ENCODE results near the gene ZNF800. TPM values are rescaled to one million over a fixed set of nuclear protein-coding genes. Genes with fewer than 3 reads are reported as not detected.

The ZNF800 gene
- polyA plus RNA-seq, 1 donor: 25.3 TPM

DNA sequence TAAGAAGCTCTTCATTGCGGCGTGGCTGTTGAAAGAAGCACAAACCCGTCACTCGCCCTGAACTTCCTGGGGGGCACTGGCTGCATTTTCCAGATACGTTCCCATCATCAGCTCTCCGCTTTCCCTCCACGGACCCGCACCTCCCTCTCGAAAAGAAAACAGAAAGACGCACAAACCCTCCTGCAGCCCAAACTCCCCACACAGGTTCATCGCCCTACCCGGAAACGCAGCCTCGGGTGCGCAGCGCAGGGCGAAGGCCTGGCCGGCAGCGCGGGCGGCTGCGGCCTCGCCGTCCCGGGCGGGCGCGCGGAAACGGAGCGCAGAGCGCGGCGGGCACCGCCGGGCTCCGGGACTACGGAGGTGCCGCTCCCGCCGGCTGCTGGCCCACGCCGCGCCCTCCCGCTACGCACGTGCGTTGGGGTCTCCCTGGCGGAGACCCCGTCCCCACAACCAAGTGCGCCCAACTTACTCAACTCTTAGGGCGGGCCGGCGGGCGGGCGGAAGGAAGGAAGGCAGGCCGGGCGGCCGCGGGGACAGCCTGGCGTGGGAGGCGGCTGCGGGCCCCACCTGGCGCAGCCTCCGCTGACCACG lies 822 bp downstream of the ZNF800 start:
- peak; percentile 11 for DNase-seq

- peak; percentile 3 for DNase-seq
Observed at GRCh38 chr7:127390817-127391590, 1.5 kb downstream of the ZNF800 start.

GRCh38 chr7:127390186-127390816 lies 2.2 kb downstream of the ZNF800 start:
- DNase-seq: no peak

DNA sequence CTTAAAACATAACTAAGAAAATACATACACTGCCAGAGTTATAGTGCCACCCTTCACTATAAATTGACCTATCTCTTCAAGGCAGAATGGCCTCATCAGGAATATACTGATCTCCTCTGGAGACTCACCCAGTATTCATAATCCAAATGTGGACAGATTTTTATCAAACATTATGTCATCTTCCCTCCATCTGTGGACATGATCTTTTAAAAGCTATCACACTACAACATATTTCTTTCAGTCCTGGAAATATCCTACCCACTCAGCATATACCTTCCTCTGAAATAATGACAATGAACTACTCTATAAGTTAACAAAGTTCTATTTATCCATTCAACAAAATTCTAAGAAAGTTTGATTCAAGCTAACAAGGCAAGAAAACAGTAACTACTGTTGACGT lies 3.2 kb downstream of the ZNF800 start:
- DNase-seq: no peak

GRCh38 chr7:127387974-127388373 lies 4.5 kb downstream of the ZNF800 start:
- DNase-seq: no peak

- no peak for DNase-seq
Observed at GRCh38 chr7:127383123-127383835, 9.2 kb downstream of the ZNF800 start.

GRCh38 chr7:127382301-127383085 lies 10.0 kb downstream of the ZNF800 start:
- no peak for DNase-seq

GRCh38 chr7:127380479-127380878 lies 12.0 kb downstream of the ZNF800 start:
- DNase-seq: no peak

DNA sequence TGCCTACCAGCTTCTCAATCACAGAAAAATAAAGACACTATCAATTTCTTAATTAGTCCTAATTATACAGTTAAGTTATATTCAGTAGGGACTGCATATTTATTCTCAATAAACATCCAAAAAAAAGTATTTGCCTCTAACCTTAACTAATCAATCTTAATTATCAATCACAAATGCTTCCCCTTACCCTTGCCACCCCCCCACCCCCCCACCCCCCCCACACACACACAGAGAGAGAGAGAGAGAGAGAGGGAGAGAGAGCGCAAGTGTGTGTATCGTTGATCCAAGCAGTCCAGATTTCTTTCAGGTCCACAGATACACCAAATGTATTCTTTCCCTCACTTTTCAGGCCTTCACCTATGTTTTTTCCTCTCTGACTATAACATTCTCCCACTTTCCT lies 12.9 kb downstream of the ZNF800 start:
- no peak for DNase-seq

DNA sequence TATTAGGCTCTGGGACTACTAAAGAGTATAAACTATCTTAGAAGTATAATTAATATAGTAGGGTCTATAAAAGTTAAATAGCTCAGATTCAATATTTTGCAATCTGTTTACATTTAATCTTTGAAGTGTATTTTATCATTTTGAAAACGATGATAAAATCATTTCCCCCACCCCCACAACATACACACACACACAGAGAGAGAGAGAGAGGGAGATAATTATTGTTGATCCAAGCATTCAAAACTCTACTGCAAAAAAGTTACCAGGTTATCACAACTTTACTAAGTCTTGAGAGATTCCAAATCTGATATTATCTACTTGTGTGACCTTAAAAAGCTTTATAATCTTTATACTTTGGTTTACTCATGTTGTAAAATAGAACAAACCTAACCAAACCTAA lies 14.0 kb downstream of the ZNF800 start:
- no peak for DNase-seq

- DNase-seq: no peak
Observed at GRCh38 chr7:127377425-127377824, 15.1 kb downstream of the ZNF800 start.

- DNase-seq: no peak
Observed at GRCh38 chr7:127375631-127376030, 16.9 kb downstream of the ZNF800 start.

- DNase-seq: no peak
Observed at GRCh38 chr7:127367679-127368078, 24.8 kb downstream of the ZNF800 start.

DNA sequence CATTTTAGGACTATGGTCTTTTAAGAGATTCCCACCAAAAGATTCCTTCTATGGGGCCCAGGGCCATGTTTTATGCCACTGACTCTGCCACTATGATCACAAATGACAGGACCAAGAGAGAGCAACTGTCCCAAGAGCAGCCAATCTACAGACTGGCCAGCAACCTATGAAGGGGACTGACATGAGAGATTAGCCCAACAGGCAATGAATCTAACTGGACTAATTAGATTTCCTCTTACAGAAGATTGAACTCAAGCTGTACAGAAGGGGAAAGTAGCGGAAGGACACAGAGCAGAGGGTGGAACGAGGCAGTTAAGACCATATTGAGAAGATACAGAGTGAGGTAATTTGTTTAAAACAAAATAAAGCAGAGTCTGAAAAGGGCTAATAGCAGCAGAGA lies 25.8 kb downstream of the ZNF800 start:
- DNase-seq: no peak

- no peak for DNase-seq
Observed at GRCh38 chr7:127365957-127366315, 26.6 kb downstream of the ZNF800 start.

DNA sequence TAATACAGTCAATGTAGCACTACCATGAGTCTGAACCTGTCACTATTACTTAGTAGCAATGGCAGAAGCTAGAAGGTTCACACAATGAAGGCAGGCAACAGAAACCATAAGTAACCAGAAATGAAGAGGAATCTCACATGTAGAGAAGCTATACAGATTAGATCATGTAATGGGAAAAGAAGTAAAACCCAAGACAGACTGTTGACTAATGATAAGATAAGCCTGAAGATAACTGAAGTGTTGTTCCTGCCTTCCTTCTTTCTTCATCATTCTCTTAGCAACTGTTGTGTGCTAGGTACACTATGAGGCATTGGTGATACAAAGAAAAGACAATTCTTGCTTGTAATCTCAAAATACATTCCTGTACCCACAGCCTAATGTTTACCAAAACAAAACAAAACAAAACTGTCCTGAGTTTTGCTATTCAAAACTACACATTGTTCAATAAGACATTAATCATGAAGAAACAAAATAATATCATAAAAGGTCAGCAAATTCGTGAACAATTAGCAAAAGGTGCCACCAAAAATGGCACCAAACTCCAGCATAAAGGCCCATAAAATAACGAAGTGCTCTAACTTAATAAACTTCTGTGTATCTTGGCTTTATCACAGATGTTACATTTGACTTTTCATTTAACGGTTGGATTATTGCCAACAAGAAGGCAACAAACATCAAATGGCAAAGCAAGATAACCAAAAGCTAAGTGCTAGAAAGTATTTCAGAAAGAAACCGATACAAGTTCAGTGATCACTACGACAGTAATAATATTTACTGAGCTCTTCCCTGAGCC lies 27.1 kb downstream of the ZNF800 start:
- DNase-seq: no peak

DNA sequence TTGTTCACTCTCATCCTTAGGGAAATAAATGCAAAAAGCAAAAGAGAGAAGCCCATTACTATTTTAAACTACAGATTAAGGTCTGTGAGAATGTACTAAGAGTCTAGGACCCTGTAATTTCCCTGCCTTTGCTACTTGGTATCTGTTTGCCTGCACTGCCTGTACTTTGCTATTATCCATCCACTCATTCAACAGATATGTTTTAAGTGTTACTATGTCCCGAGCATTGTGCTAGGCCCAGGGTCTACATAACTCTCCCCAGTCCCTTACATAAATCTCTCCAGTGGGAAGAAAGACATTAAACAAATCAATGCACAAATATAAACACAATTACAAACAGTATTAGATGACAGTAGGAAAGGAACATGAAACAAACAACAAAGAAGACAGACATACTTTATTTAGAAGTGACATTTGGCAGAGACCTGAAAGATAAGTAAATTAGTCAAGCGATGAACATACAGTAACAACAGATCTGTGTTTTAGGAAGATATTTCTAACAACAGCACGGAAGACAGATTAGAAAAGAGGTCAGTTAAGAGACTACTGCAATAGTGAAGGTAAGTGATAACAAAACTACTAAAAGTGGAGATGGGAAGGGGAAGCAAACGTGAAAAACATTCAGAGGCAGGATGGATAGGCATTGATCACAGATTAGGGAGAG lies 30.0 kb downstream of the ZNF800 start:
- no peak for DNase-seq

DNA sequence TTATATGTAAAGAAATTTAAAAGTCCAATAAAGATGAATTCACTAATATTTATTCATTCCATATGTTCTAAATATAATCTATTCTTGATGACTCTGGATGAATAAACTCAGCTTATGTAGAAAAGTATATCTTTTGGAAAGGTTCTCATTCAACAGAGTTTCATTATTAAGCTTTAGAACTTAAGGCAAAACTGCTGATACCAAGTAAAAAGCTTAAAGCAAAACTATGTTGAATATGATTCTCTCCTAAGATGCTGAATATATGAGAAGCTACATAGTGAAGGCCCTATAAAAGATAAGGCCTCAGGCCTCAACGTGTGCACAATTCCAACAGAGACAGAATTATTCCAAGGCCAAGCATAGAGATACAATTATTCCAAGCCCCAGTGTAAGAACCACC lies 30.8 kb downstream of the ZNF800 start:
- no peak for DNase-seq

DNA sequence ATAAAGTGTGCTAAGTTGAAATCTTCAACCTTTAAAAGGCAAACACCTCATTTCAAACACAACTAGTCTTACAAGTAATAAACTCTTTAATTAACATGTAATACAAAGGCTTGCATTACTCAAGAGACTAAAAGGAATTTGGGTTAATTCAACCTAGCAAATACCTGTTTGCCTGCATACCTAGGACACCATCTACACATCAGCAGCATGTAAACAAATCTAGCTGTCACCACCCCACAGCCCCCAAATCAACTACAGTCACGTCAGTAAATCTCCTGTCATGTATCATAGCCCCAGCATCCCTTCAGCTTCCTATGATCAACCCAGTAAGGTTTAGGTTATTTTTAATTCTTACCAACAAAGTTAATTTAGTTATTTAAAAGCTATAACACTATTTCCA lies 33.5 kb downstream of the ZNF800 start:
- DNase-seq: no peak

- no peak for DNase-seq
Observed at GRCh38 chr7:127353897-127354296, 38.6 kb downstream of the ZNF800 start.

GRCh38 chr7:127350586-127350985 lies 41.9 kb downstream of the ZNF800 start:
- no peak for DNase-seq

Data from left kidney (tissue), 2 donors.